HepG2 (cell line): Measurements from ENCODE around the gene WEE1. TPM values are rescaled to one million over a fixed set of nuclear protein-coding genes. Genes with fewer than 3 reads are reported as not detected.

ENCODE experiments used
- DPF2 ChIP-seq: sonication (generic); formaldehyde crosslinking; IDR thresholded peaks from 2 replicates; pipeline ENCODE4 v1.4.0; 2020; ENCODE audit warnings: mild to moderate bottlenecking, low read depth, missing genetic modification reagents, borderline replicate concordance
- ISX ChIP-seq: sonication (generic); formaldehyde crosslinking; conservative IDR thresholded peaks from 2 replicates; pipeline ENCODE4 v1.5.0; 2020; ENCODE audit warnings: missing genetic modification reagents
- TGIF2 ChIP-seq: IDR thresholded peaks from 2 replicates; pipeline ENCODE4 v1.6.1; 2016; ENCODE audit warnings: control low read depth, missing compliant biosample characterization
- ZFP1 ChIP-seq: IDR thresholded peaks from 2 replicates; pipeline ENCODE4 v1.6.1; 2016
- ZIK1 ChIP-seq: sonication (generic); formaldehyde crosslinking; IDR thresholded peaks from 2 replicates; pipeline ENCODE4 v1.5.0; 2020; ENCODE audit warnings: mild to moderate bottlenecking, low read depth, missing genetic modification reagents, borderline replicate concordance
- ZKSCAN8 ChIP-seq: IDR thresholded peaks from 2 replicates; pipeline ENCODE4 v1.6.1; 2016; ENCODE audit warnings: borderline replicate concordance, missing genetic modification reagents, missing compliant biosample characterization
- polyA plus RNA-seq, 8 experiments: library from polyadenylated mRNA; depleted of rRNA in 3 of 8; stranded (reverse) in 7 of 8; unstranded in 1 of 8; fragments of >200 nt; fragmentation: Illumina TruSeq in 4 of 8; extraction: Trizol in 4 of 8; gene quantifications; 2 replicates each; pipeline versions ENCODE4 v1.2.1 to v1.2.3, GENCODE V29; 2011 to 2016; ENCODE audit warnings: low read depth in 4 of 8, missing spikeins in 1 of 8, mixed read lengths in 1 of 8; ENCODE audit not compliant: insufficient read depth in 1 of 8
- total RNA-seq, 5 experiments: library from RNA; depleted of rRNA; stranded (reverse); fragments of >200 nt; fragmentation: Illumina TruSeq; extraction: Trizol; gene quantifications; 2 replicates each; pipeline ENCODE4 v1.2.3, GENCODE V29; 2016; ENCODE audit warnings: low read depth in 1 of 5
- TF ChIP-seq, protein P1 (sequence below): sonication (generic); formaldehyde crosslinking; IDR thresholded peaks from 2 replicates; pipeline ENCODE4 v1.4.0; 2020; ENCODE audit warnings: mild to moderate bottlenecking, missing genetic modification reagents
- TF ChIP-seq, protein P2 (sequence below): sonication (generic); formaldehyde crosslinking; IDR thresholded peaks from 2 replicates; pipeline ENCODE4 v1.5.1; 2020; ENCODE audit warnings: mild to moderate bottlenecking, missing genetic modification reagents, borderline replicate concordance
- TF ChIP-seq, protein P3 (sequence below): sonication (generic); formaldehyde crosslinking; IDR thresholded peaks from 2 replicates; pipeline ENCODE4 v1.5.1; 2020; ENCODE audit warnings: missing genetic modification reagents, mild to moderate bottlenecking, borderline replicate concordance
- TF ChIP-seq, protein P4 (sequence below): sonication (generic); formaldehyde crosslinking; IDR thresholded peaks from 2 replicates; pipeline ENCODE4 v1.5.0; 2020; ENCODE audit warnings: mild to moderate bottlenecking, missing genetic modification reagents, borderline replicate concordance
- TF ChIP-seq, protein P5 (sequence below): sonication (generic); formaldehyde crosslinking; IDR thresholded peaks from 2 replicates; pipeline ENCODE4 v1.4.0; 2020; ENCODE audit warnings: missing genetic modification reagents, low read depth, mild to moderate bottlenecking, borderline replicate concordance

The WEE1 gene
- total and polyA plus RNA-seq, 2 of the 13 experiments (the other 11 are each of a cell fraction or from before 2014, with no cell fraction given) = 31.4 to 63.7 TPM

DNA sequence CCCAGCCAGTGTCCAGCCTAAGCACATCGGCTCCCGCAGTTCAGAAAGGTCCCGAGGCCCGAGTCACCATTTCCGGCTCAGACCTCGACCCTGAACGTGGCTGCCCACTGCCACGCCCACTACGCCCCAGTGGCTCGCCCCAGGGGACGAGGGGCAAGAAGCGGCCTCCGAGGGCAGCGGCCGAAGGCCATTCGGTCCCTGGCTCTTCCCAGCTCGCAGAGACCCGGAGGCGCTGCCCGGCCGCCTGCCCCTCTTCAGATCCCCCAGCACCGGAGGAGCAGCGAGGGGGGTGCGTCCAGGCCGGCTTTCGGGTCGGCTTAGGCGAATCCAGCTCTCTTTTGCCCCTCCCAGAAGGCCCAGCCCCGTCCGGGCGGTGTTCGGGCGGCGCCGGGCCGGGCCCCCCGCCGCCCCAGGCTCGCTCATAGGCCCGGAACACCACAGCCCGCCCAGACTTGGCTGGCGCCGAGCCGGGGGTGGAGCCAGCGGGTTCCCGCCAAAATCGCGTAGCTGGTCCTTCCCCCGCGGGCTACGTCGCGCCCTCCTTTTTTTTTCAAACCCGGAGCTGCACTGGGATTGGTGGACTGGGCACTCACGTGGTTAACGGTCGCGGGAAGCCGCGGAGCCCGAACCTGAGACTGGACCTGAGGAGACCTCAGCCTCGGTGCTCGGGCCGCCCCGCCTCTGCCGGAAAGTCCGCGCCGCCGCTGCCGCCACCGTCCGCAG, at the start of gene WEE1 (continued):
- TF ChIP-seq, protein P1, sequence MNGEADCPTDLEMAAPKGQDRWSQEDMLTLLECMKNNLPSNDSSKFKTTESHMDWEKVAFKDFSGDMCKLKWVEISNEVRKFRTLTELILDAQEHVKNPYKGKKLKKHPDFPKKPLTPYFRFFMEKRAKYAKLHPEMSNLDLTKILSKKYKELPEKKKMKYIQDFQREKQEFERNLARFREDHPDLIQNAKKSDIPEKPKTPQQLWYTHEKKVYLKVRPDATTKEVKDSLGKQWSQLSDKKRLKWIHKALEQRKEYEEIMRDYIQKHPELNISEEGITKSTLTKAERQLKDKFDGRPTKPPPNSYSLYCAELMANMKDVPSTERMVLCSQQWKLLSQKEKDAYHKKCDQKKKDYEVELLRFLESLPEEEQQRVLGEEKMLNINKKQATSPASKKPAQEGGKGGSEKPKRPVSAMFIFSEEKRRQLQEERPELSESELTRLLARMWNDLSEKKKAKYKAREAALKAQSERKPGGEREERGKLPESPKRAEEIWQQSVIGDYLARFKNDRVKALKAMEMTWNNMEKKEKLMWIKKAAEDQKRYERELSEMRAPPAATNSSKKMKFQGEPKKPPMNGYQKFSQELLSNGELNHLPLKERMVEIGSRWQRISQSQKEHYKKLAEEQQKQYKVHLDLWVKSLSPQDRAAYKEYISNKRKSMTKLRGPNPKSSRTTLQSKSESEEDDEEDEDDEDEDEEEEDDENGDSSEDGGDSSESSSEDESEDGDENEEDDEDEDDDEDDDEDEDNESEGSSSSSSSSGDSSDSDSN (CRISPR knock-in tag) = peak; percentile 94
- TF ChIP-seq ZFP1 (CRISPR knock-in tag) (no peak), ZIK1 (CRISPR knock-in tag) (peak; percentile 52; the same call in 1 of the 2 replicates), ZKSCAN8 (CRISPR knock-in tag) (no peak; the same call in 1 of the 2 replicates), DPF2 (CRISPR knock-in tag) (no peak), TGIF2 (CRISPR knock-in tag) (peak; percentile 59; the same call in 1 of the 2 replicates), ISX (CRISPR knock-in tag) (0 out of 2 replicates have a peak, but pooled peaks have one; percentile 7)
- TF ChIP-seq, protein P2, sequence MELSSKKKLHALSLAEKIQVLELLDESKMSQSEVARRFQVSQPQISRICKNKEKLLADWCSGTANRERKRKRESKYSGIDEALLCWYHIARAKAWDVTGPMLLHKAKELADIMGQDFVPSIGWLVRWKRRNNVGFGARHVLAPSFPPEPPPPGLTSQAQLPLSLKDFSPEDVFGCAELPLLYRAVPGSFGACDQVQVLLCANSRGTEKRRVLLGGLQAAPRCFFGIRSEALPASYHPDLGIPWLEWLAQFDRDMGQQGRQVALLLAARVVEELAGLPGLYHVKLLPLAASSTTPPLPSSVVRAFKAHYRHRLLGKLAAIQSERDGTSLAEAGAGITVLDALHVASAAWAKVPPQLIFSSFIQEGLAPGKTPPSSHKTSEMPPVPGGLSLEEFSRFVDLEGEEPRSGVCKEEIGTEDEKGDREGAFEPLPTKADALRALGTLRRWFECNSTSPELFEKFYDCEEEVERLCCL (CRISPR knock-in tag) = no peak
- TF ChIP-seq, protein P3, sequence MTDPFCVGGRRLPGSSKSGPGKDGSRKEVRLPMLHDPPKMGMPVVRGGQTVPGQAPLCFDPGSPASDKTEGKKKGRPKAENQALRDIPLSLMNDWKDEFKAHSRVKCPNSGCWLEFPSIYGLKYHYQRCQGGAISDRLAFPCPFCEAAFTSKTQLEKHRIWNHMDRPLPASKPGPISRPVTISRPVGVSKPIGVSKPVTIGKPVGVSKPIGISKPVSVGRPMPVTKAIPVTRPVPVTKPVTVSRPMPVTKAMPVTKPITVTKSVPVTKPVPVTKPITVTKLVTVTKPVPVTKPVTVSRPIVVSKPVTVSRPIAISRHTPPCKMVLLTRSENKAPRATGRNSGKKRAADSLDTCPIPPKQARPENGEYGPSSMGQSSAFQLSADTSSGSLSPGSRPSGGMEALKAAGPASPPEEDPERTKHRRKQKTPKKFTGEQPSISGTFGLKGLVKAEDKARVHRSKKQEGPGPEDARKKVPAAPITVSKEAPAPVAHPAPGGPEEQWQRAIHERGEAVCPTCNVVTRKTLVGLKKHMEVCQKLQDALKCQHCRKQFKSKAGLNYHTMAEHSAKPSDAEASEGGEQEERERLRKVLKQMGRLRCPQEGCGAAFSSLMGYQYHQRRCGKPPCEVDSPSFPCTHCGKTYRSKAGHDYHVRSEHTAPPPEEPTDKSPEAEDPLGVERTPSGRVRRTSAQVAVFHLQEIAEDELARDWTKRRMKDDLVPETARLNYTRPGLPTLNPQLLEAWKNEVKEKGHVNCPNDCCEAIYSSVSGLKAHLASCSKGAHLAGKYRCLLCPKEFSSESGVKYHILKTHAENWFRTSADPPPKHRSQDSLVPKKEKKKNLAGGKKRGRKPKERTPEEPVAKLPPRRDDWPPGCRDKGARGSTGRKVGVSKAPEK (CRISPR knock-in tag) = peak; percentile 74; the same call in 1 of the 2 replicates
- TF ChIP-seq, protein P4, sequence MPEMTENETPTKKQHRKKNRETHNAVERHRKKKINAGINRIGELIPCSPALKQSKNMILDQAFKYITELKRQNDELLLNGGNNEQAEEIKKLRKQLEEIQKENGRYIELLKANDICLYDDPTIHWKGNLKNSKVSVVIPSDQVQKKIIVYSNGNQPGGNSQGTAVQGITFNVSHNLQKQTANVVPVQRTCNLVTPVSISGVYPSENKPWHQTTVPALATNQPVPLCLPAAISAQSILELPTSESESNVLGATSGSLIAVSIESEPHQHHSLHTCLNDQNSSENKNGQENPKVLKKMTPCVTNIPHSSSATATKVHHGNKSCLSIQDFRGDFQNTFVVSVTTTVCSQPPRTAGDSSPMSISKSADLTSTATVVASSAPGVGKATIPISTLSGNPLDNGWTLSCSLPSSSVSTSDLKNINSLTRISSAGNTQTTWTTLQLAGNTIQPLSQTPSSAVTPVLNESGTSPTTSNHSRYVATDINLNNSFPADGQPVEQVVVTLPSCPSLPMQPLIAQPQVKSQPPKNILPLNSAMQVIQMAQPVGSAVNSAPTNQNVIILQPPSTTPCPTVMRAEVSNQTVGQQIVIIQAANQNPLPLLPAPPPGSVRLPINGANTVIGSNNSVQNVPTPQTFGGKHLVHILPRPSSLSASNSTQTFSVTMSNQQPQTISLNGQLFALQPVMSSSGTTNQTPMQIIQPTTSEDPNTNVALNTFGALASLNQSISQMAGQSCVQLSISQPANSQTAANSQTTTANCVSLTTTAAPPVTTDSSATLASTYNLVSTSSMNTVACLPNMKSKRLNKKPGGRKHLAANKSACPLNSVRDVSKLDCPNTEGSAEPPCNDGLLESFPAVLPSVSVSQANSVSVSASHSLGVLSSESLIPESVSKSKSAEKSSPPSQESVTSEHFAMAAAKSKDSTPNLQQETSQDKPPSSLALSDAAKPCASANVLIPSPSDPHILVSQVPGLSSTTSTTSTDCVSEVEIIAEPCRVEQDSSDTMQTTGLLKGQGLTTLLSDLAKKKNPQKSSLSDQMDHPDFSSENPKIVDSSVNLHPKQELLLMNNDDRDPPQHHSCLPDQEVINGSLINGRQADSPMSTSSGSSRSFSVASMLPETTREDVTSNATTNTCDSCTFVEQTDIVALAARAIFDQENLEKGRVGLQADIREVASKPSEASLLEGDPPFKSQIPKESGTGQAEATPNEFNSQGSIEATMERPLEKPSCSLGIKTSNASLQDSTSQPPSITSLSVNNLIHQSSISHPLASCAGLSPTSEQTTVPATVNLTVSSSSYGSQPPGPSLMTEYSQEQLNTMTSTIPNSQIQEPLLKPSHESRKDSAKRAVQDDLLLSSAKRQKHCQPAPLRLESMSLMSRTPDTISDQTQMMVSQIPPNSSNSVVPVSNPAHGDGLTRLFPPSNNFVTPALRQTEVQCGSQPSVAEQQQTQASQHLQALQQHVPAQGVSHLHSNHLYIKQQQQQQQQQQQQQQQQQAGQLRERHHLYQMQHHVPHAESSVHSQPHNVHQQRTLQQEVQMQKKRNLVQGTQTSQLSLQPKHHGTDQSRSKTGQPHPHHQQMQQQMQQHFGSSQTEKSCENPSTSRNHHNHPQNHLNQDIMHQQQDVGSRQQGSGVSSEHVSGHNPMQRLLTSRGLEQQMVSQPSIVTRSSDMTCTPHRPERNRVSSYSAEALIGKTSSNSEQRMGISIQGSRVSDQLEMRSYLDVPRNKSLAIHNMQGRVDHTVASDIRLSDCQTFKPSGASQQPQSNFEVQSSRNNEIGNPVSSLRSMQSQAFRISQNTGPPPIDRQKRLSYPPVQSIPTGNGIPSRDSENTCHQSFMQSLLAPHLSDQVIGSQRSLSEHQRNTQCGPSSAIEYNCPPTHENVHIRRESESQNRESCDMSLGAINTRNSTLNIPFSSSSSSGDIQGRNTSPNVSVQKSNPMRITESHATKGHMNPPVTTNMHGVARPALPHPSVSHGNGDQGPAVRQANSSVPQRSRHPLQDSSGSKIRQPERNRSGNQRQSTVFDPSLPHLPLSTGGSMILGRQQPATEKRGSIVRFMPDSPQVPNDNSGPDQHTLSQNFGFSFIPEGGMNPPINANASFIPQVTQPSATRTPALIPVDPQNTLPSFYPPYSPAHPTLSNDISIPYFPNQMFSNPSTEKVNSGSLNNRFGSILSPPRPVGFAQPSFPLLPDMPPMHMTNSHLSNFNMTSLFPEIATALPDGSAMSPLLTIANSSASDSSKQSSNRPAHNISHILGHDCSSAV = peak; percentile 70; the same call in 1 of the 2 replicates
- TF ChIP-seq, protein P5, sequence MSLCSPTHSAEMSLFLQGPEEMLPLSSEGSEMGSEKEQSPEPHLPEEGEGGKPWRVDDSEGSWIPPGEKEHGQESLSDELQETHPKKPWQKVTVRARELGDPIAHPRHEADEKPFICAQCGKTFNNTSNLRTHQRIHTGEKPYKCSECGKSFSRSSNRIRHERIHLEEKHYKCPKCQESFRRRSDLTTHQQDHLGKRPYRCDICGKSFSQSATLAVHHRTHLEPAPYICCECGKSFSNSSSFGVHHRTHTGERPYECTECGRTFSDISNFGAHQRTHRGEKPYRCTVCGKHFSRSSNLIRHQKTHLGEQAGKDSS (CRISPR knock-in tag) = peak; percentile 84
